Smooth muscle cell (in vitro differentiated cells): ENCODE measurements around the gene RASSF3. TPM values are rescaled to one million over a fixed set of nuclear protein-coding genes. Genes with fewer than 3 reads are reported as not detected.
"Not testable (repeated sequence)": the region's sequence is repeated elsewhere in the genome, so short reads cannot be mapped to it uniquely, and the experiment has no call there.

ENCODE experiments used
- DNase-seq: peaks from one replicate; lab custom pipeline; 2025; ENCODE audit not compliant: unreplicated experiment; lab: John Stamatoyannopoulos, UW
- H2AFZ ChIP-seq: fragments of 200-600 bp; sonication (generic); 2 replicates; pipeline ENCODE4 v1.6.0; 2016; ENCODE audit warnings: antibody characterized with exemption, low read depth, mild to moderate bottlenecking
- H3F3A ChIP-seq: fragments of 200-600 bp; sonication (generic); 2 replicates; pipeline ENCODE4 v1.6.0; 2017; ENCODE audit warnings: antibody characterized with exemption, low read depth
- H3K27ac ChIP-seq: fragments of 200-600 bp; sonication (generic); 2 replicates; pipeline ENCODE4 v1.5.1; 2016; ENCODE audit warnings: low read depth, mild to moderate bottlenecking
- H3K27me3 ChIP-seq: fragments of 200-600 bp; sonication (generic); 2 replicates; pipeline ENCODE4 v1.6.1; 2016; ENCODE audit warnings: low read depth, mild to moderate bottlenecking
- H3K36me3 ChIP-seq: fragments of 200-600 bp; sonication (generic); 2 replicates; pipeline ENCODE4 v1.5.1; 2016; ENCODE audit warnings: low read depth
- H3K4me1 ChIP-seq: fragments of 200-600 bp; sonication (generic); 2 replicates; pipeline ENCODE4 v1.5.1; 2016; ENCODE audit warnings: low read depth
- H3K4me2 ChIP-seq: fragments of 200-600 bp; sonication (generic); 2 replicates; pipeline ENCODE4 v1.6.0; 2016; ENCODE audit warnings: mild to moderate bottlenecking
- H3K4me3 ChIP-seq: fragments of 200-600 bp; sonication (generic); 2 replicates; pipeline ENCODE4 v1.5.1; 2016; ENCODE audit warnings: mild to moderate bottlenecking
- H3K79me2 ChIP-seq: fragments of 200-600 bp; sonication (generic); 2 replicates; pipeline ENCODE4 v1.6.0; 2016; ENCODE audit warnings: low read depth, mild to moderate bottlenecking
- H3K9ac ChIP-seq: fragments of 200-600 bp; sonication (generic); 2 replicates; pipeline ENCODE4 v1.6.0; 2016; ENCODE audit warnings: low read depth
- H3K9me3 ChIP-seq: fragments of 200-600 bp; sonication (generic); replicated peaks from 2 replicates; pipeline ENCODE4 v1.5.1; 2016; ENCODE audit warnings: low read depth
- H4K20me1 ChIP-seq: fragments of 200-600 bp; sonication (generic); 2 replicates; pipeline ENCODE4 v1.6.0; 2016; ENCODE audit warnings: low read depth
- CTCF ChIP-seq: fragments of 200-600 bp; sonication (generic); IDR thresholded peaks from 2 replicates; pipeline ENCODE4 v1.5.1; 2017; ENCODE audit warnings: borderline replicate concordance, mild to moderate bottlenecking, antibody characterized with exemption; ENCODE audit not compliant: insufficient read depth, poor library complexity, severe bottlenecking
- WGBS: methylation state at CpG from one replicate; pipeline ENCODE4 v1.1.7; 2016; ENCODE audit warnings: low lambda C conversion rate; 5-methylcytosine and 5-hydroxymethylcytosine counted together
- polyA plus RNA-seq: library from polyadenylated mRNA; unstranded; fragments of >200 nt; fragmentation: Nextera tagmentation; extraction: Ambion mirVana; gene quantifications from 2 replicates; pipeline ENCODE4 v1.2.1, GENCODE V29; 2016
- total RNA-seq: library from RNA; depleted of rRNA; stranded (reverse); fragments of >200 nt; gene quantifications from 2 replicates; pipeline ENCODE4 v1.2.3, GENCODE V29; 2014

RASSF3 gene
- total and polyA plus RNA-seq, 2 experiments from 2014 or later = 1.2 to 5.6 TPM

GRCh38 chr12:64649487-64649886 lies 39.2 kb downstream of the RASSF3 start:
- no peak overlapping the region for H3K9ac ChIP-seq
- no peak for DNase-seq
- H3K36me3 ChIP-seq = no peaks in the 10 kb centered on the region
- no peak for TF ChIP-seq CTCF
- H3K9me3 ChIP-seq = no peaks in the 10 kb centered on the region
- H3K4me1 ChIP-seq = no peaks in the 10 kb centered on the region
- no peak overlapping the region for H2AFZ ChIP-seq
- no peak overlapping the region for H3K27ac ChIP-seq
- no peak overlapping the region for H3K4me2 ChIP-seq
- H3K4me3 ChIP-seq = no peak overlapping the region
- H3K79me2 ChIP-seq = peaks cover 23% of the 10 kb centered on the region
- WGBS = 91% methylated on average over 6 of the region's 6 CpGs
- peaks cover 9% of the 10 kb centered on the region for H3F3A ChIP-seq
- H3K27me3 ChIP-seq = no peaks in the 10 kb centered on the region
- H4K20me1 ChIP-seq = peaks cover 28% of the 10 kb centered on the region

- Histone ChIP-seq H3K9me3 (no peaks in the 10 kb centered on the region), H3K9ac (no peak overlapping the region), H2AFZ (no peak overlapping the region), H3F3A (peaks cover 9% of the 10 kb centered on the region), H4K20me1 (peaks cover 28% of the 10 kb centered on the region), H3K27me3 (no peaks in the 10 kb centered on the region), H3K27ac (peak overlapping the region; percentile 24), H3K36me3 (no peaks in the 10 kb centered on the region), H3K4me2 (peak overlapping the region; percentile 35), H3K4me1 (no peaks in the 10 kb centered on the region), H3K4me3 (no peak overlapping the region), H3K79me2 (peaks cover 20% of the 10 kb centered on the region)
- TF ChIP-seq CTCF = no peak
- DNase-seq = no peak
- 26% methylated on average over 4 of the region's 4 CpGs for WGBS
Measured at GRCh38 chr12:64650762-64651161, 40.5 kb downstream of the RASSF3 start.

GRCh38 chr12:64652346-64652745 lies 42.1 kb downstream of the RASSF3 start:
- H3K4me3 ChIP-seq = no peak overlapping the region
- 80% methylated on average over 2 of the region's 2 CpGs for WGBS
- peaks cover 28% of the 10 kb centered on the region for H4K20me1 ChIP-seq
- peaks cover 20% of the 10 kb centered on the region for H3K79me2 ChIP-seq
- no peak overlapping the region for H3K27ac ChIP-seq
- no peak for TF ChIP-seq CTCF
- H3K36me3 ChIP-seq = no peaks in the 10 kb centered on the region
- no peaks in the 10 kb centered on the region for H3K4me1 ChIP-seq
- H3K9me3 ChIP-seq = no peaks in the 10 kb centered on the region
- no peak overlapping the region for H3K9ac ChIP-seq
- no peak overlapping the region for H3K4me2 ChIP-seq
- peaks cover 13% of the 10 kb centered on the region for H3F3A ChIP-seq
- H2AFZ ChIP-seq = no peak overlapping the region
- H3K27me3 ChIP-seq = no peaks in the 10 kb centered on the region
- no peak for DNase-seq

GRCh38 chr12:64653123-64653522 lies 42.8 kb downstream of the RASSF3 start:
- Histone ChIP-seq H3F3A (peaks cover 13% of the 10 kb centered on the region), H3K9ac (no peak overlapping the region), H3K27me3 (no peaks in the 10 kb centered on the region), H3K9me3 (no peaks in the 10 kb centered on the region), H2AFZ (no peak overlapping the region), H4K20me1 (peaks cover 28% of the 10 kb centered on the region), H3K4me2 (no peak overlapping the region), H3K36me3 (no peaks in the 10 kb centered on the region), H3K4me3 (no peak overlapping the region), H3K27ac (no peak overlapping the region), H3K79me2 (peaks cover 20% of the 10 kb centered on the region), H3K4me1 (no peaks in the 10 kb centered on the region)
- 88% methylated on average over 1 of the region's 1 CpG for WGBS
- TF ChIP-seq CTCF = no peak
- no peak for DNase-seq

- not testable (repeated sequence) for H3K27me3 ChIP-seq, H3K4me1 ChIP-seq, DNase-seq, H3K27ac ChIP-seq, H3K9me3 ChIP-seq, H3K4me2 ChIP-seq, H3K4me3 ChIP-seq, H2AFZ ChIP-seq, H3K36me3 ChIP-seq, H3K9ac ChIP-seq
- WGBS = 83% methylated on average over 2 of the region's 2 CpGs
- H3F3A ChIP-seq = peaks cover 13% of the 10 kb centered on the region
- H4K20me1 ChIP-seq = peaks cover 28% of the 10 kb centered on the region
- H3K79me2 ChIP-seq = peaks cover 20% of the 10 kb centered on the region
Measured at GRCh38 chr12:64653907-64654306, 43.6 kb downstream of the RASSF3 start.
